ENCODE measurements around the gene BNC2. TPM values are rescaled to one million over a fixed set of nuclear protein-coding genes. Genes with fewer than 3 reads are reported as not detected.
A peak's percentile ranks its signal among the peaks of the same experiment; 100 is the strongest.

Gene BNC2
- total and polyA plus RNA-seq, 2 of the 4 experiments (the other 2 are of a cell fraction) = 15.5 to 45.2 TPM

- Histone ChIP-seq H3K36me3 (ENCODE audit: control insufficient read depth, insufficient read depth, low read length) (no peaks in the 10 kb centered on the region), H3K79me1 (ENCODE audit: low read depth in 1 of 2, low read length in 2 of 2) (peaks cover 5 to 15% of the 10 kb centered on the region in 2 experiments; a peak in 2 of 4 replicates), H3K18ac (ENCODE audit: low read depth, low read length) (peak overlapping the region; percentile 62), H2BK5ac (ENCODE audit: low read depth, low read length, poor library complexity, severe bottlenecking) (peak overlapping the region; percentile 85), H3K56ac (ENCODE audit: extremely low read depth, insufficient read depth, low read length) (peak overlapping the region; percentile 52; the same call in 1 of the 2 replicates), H3K23ac (ENCODE audit: low read depth, low read length) (peak overlapping the region; percentile 90), H3K4ac (ENCODE audit: low read depth, low read length) (peak overlapping the region; percentile 86), H2BK15ac (ENCODE audit: low read depth, low read length) (no peak overlapping the region; the same call in 2 of the 3 replicates), H2AK5ac (ENCODE audit: low read depth, low read length) (peak overlapping the region; percentile 48), H3K9me1 (ENCODE audit: insufficient read depth, low read length) (peaks cover 5% of the 10 kb centered on the region; the same call in 1 of the 2 replicates), H4K20me1 (ENCODE audit: insufficient read depth, low read length) (no peaks in the 10 kb centered on the region), H2AFZ (replicated peaks; ENCODE audit: low read length, poor library complexity) (peak overlapping the region; percentile 88), H2BK20ac (ENCODE audit: low read depth, low read length) (peak overlapping the region; percentile 81), H3K9me3 (ENCODE audit: control insufficient read depth, insufficient read depth, low read length) (no peaks in the 10 kb centered on the region), H3K4me1 (ENCODE audit: control insufficient read depth, insufficient read depth, low read length) (peaks cover 5% of the 10 kb centered on the region; the same call in 1 of the 2 replicates), H4K91ac (ENCODE audit: insufficient read depth, low read depth, low read length) (peak overlapping the region; percentile 76), H2BK120ac (ENCODE audit: low read depth, low read length) (peak overlapping the region; percentile 87), H3K9ac (ENCODE audit: low read depth, low read length) (peak overlapping the region; percentile 99), H2AK9ac (replicated peaks; ENCODE audit: low read depth, low read length, poor library complexity) (peak overlapping the region; percentile 29), H4K8ac (ENCODE audit: low read depth in 2 of 2, low read length in 2 of 2) (peak overlapping the region; percentile 34 to 80; a peak in 3 of 4 replicates), H3K4me3 (ENCODE audit: insufficient read depth, low read depth, low read length) (peak overlapping the region; percentile 89), H3K27me3 (ENCODE audit: control insufficient read depth, insufficient read depth, low read length) (no peaks in the 10 kb centered on the region), H3K4me2 (ENCODE audit: low read depth, low read length) (peak overlapping the region; percentile 95), H3K27ac (ENCODE audit: insufficient read depth, low read length) (peak overlapping the region; percentile 90), H3K14ac (replicated peaks; ENCODE audit: low read depth, low read length) (peak overlapping the region; percentile 64), H4K5ac (ENCODE audit: low read depth, low read length) (peak overlapping the region; percentile 77)
- 0% methylated on average over 5 of the region's 63 CpGs; no CpG with 5 or more reads in 1 of the 2 experiments for WGBS, 2 experiments (ENCODE audit: extremely low coverage in 2 of 2, insufficient read length in 1 of 2)
- BruUV-seq (replicated peaks) = no TSS peak
- ATAC-seq (ENCODE audit: low read depth) = peak; percentile 50
- peak; percentile 88 for DNase-seq
- in situ Hi-C loops (cut with MboI; ENCODE audit: low sequenced_read_pairs) (no loop called here), intact Hi-C loops (cut with micrococcal nuclease) (loop anchor here (1.0 to 10.0 kb wide), 6 partner anchors 116 to 679 kb away; no protein-coding TSS in a partner anchor), dilution Hi-C loops (cut with HindIII; ENCODE audit: low sequenced_read_pairs, unreplicated experiment) (no loop called here)
- POLR2A ChIA-PET (ENCODE audit: unreplicated experiment) = interaction anchor here (0.6 to 0.7 kb wide), 3 partner anchors 92 to 538 kb away, joined by 3 to 19 read pairs (median 9); no protein-coding TSS in a partner anchor
- TF ChIP-seq MAZ (IDR thresholded peaks at IDR 0.05; ENCODE audit: borderline replicate concordance, low read depth, low read length) = no peak
- peak; percentile 39; the same call in 1 of the 2 replicates for TF ChIP-seq BHLHE40 (IDR thresholded peaks at IDR 0.05; ENCODE audit: low read depth, low read length)
- peak; percentile 18; the same call in 1 of the 2 replicates for TF ChIP-seq POLR2A (IDR thresholded peaks at IDR 0.05; ENCODE audit: low read depth, low read length)
- TF ChIP-seq RAD21 (IDR thresholded peaks at IDR 0.05; ENCODE audit: low read length) = peak; percentile 1; the same call in 1 of the 2 replicates
- CTCF ChIA-PET = no interaction called here
Observed at GRCh38 chr9:16871336-16872151, 1.1 kb upstream of the BNC2 start.
